Measurements from ENCODE around the gene ZNF358. TPM values are rescaled to one million over a fixed set of nuclear protein-coding genes. Genes with fewer than 3 reads are reported as not detected.

Gene ZNF358
- total and polyA plus RNA-seq, 2 of the 13 experiments (the other 11 are each of a cell fraction or from before 2014, with no cell fraction given): 9.1 to 37.0 TPM

DNA sequence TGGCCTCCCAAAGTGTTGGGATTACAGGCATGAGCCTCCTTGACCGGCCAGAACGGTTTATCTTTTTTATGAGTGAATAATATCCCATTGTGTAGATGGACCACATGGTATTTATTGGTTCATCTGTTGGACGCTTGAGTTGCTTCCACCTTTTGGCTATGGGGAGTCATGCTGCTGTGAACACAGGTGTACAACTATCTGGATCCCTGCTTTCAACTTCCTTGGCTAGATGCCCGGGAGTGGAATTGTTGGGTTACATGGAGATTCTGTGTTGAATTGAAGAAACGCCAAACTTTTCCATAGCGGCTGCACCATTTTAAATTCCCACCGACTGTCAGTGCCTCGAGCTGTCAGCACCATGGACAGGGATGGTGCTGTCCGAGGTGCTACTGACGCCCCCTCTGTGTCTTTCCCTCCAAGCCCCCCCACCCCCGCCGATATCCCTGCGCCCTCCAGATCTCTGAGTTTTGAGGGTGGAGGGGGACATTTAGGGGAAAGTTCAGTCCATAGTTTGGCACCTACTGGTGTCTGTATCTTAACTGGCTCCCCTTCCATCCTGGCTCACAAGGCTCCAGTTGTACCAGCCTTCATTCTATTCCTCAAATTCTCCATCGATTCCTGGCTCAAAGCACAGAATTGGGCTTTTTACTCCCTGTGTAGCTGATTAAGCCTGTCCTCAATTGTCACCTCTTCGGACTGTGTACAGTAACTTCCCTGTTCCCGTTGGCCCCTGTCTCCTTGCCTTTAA lies 46.9 kb downstream of the ZNF358 start (continued):
- TF ChIP-seq, protein P1, sequence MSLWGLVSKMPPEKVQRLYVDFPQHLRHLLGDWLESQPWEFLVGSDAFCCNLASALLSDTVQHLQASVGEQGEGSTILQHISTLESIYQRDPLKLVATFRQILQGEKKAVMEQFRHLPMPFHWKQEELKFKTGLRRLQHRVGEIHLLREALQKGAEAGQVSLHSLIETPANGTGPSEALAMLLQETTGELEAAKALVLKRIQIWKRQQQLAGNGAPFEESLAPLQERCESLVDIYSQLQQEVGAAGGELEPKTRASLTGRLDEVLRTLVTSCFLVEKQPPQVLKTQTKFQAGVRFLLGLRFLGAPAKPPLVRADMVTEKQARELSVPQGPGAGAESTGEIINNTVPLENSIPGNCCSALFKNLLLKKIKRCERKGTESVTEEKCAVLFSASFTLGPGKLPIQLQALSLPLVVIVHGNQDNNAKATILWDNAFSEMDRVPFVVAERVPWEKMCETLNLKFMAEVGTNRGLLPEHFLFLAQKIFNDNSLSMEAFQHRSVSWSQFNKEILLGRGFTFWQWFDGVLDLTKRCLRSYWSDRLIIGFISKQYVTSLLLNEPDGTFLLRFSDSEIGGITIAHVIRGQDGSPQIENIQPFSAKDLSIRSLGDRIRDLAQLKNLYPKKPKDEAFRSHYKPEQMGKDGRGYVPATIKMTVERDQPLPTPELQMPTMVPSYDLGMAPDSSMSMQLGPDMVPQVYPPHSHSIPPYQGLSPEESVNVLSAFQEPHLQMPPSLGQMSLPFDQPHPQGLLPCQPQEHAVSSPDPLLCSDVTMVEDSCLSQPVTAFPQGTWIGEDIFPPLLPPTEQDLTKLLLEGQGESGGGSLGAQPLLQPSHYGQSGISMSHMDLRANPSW (CRISPR knock-in tag; IDR thresholded peaks at IDR 0.05; ENCODE audit: borderline replicate concordance): no peak
- TF ChIP-seq ZNF720 (CRISPR knock-in tag; IDR thresholded peaks at IDR 0.05) (peak; percentile 98), SRSF4 (IDR thresholded peaks at IDR 0.05; ENCODE audit: low read depth, low read length, poor library complexity, severe bottlenecking) (no peak), GTF2F1 (IDR thresholded peaks at IDR 0.05; ENCODE audit: low read length) (no peak), ZNF331 (CRISPR knock-in tag; IDR thresholded peaks at IDR 0.05) (peak; percentile 98), AHR (CRISPR knock-in tag; IDR thresholded peaks at IDR 0.05) (peak; percentile 100), TGIF2 (CRISPR knock-in tag; IDR thresholded peaks at IDR 0.05) (peak; percentile 99), RAD51 (IDR thresholded peaks at IDR 0.05; ENCODE audit: borderline replicate concordance) (no peak), RAD21 (CRISPR knock-in tag; IDR thresholded peaks at IDR 0.05) (no peak), ZNF83 (CRISPR knock-in tag; IDR thresholded peaks at IDR 0.05; ENCODE audit: borderline replicate concordance) (peak; percentile 98), TBP (CRISPR knock-in tag; IDR thresholded peaks at IDR 0.05) (no peak), ZNF766 (CRISPR knock-in tag; IDR thresholded peaks at IDR 0.05; ENCODE audit: borderline replicate concordance) (peak; percentile 98; the same call in 1 of the 2 replicates), HDAC1 (CRISPR knock-in tag; IDR thresholded peaks at IDR 0.05) (0 out of 2 replicates have a peak, but pooled peaks have one; percentile 31)
- TF ChIP-seq, protein P2, sequence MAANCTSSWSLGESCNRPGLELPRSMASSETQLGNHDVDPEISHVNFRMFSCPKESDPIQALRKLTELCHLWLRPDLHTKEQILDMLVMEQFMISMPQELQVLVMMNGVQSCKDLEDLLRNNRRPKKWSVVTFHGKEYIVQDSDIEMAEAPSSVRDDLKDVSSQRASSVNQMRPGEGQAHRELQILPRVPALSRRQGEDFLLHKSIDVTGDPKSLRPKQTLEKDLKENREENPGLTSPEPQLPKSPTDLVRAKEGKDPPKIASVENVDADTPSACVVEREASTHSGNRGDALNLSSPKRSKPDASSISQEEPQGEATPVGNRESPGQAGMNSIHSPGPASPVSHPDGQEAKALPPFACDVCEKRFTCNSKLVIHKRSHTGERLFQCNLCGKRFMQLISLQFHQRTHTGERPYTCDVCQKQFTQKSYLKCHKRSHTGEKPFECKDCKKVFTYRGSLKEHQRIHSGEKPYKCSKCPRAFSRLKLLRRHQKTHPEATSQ (CRISPR knock-in tag; IDR thresholded peaks at IDR 0.05; ENCODE audit: borderline replicate concordance): peak; percentile 30; the same call in 1 of the 2 replicates
- TF ChIP-seq, protein P3, sequence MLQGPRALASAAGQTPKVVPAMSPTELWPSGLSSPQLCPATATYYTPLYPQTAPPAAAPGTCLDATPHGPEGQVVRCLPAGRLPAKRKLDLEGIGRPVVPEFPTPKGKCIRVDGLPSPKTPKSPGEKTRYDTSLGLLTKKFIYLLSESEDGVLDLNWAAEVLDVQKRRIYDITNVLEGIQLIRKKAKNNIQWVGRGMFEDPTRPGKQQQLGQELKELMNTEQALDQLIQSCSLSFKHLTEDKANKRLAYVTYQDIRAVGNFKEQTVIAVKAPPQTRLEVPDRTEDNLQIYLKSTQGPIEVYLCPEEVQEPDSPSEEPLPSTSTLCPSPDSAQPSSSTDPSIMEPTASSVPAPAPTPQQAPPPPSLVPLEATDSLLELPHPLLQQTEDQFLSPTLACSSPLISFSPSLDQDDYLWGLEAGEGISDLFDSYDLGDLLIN (CRISPR knock-in tag; IDR thresholded peaks at IDR 0.05; ENCODE audit: borderline replicate concordance): peak; percentile 99; the same call in 1 of the 2 replicates
- TF ChIP-seq, protein P4, sequence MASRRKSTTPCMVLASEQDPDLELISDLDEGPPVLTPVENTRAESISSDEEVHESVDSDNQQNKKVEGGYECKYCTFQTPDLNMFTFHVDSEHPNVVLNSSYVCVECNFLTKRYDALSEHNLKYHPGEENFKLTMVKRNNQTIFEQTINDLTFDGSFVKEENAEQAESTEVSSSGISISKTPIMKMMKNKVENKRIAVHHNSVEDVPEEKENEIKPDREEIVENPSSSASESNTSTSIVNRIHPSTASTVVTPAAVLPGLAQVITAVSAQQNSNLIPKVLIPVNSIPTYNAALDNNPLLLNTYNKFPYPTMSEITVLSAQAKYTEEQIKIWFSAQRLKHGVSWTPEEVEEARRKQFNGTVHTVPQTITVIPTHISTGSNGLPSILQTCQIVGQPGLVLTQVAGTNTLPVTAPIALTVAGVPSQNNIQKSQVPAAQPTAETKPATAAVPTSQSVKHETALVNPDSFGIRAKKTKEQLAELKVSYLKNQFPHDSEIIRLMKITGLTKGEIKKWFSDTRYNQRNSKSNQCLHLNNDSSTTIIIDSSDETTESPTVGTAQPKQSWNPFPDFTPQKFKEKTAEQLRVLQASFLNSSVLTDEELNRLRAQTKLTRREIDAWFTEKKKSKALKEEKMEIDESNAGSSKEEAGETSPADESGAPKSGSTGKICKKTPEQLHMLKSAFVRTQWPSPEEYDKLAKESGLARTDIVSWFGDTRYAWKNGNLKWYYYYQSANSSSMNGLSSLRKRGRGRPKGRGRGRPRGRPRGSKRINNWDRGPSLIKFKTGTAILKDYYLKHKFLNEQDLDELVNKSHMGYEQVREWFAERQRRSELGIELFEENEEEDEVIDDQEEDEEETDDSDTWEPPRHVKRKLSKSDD (CRISPR knock-in tag; IDR thresholded peaks at IDR 0.05; ENCODE audit: low read depth): 0 out of 2 replicates have a peak, but pooled peaks have one; percentile 51
- TF ChIP-seq, protein P5, sequence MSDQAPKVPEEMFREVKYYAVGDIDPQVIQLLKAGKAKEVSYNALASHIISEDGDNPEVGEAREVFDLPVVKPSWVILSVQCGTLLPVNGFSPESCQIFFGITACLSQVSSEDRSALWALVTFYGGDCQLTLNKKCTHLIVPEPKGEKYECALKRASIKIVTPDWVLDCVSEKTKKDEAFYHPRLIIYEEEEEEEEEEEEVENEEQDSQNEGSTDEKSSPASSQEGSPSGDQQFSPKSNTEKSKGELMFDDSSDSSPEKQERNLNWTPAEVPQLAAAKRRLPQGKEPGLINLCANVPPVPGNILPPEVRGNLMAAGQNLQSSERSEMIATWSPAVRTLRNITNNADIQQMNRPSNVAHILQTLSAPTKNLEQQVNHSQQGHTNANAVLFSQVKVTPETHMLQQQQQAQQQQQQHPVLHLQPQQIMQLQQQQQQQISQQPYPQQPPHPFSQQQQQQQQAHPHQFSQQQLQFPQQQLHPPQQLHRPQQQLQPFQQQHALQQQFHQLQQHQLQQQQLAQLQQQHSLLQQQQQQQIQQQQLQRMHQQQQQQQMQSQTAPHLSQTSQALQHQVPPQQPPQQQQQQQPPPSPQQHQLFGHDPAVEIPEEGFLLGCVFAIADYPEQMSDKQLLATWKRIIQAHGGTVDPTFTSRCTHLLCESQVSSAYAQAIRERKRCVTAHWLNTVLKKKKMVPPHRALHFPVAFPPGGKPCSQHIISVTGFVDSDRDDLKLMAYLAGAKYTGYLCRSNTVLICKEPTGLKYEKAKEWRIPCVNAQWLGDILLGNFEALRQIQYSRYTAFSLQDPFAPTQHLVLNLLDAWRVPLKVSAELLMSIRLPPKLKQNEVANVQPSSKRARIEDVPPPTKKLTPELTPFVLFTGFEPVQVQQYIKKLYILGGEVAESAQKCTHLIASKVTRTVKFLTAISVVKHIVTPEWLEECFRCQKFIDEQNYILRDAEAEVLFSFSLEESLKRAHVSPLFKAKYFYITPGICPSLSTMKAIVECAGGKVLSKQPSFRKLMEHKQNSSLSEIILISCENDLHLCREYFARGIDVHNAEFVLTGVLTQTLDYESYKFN (CRISPR knock-in tag; conservative IDR thresholded peaks at IDR 0.05): no peak; the same call in 1 of the 2 replicates

All from HepG2 (cell line).